ENCODE measurements around the gene WFDC8. TPM values are rescaled to one million over a fixed set of nuclear protein-coding genes. Genes with fewer than 3 reads are reported as not detected.
A peak's percentile ranks its signal among the peaks of the same experiment; 100 is the strongest.

The WFDC8 gene
- total RNA-seq, 1 experiment from 2014 or later, result not detected

- TF ChIP-seq JUN (CRISPR knock-in tag; IDR thresholded peaks at IDR 0.05) (no peak), IRF2 (CRISPR knock-in tag; IDR thresholded peaks at IDR 0.05; ENCODE audit: borderline replicate concordance, low read depth) (no peak), CDX4 (CRISPR knock-in tag; IDR thresholded peaks at IDR 0.05; ENCODE audit: borderline replicate concordance) (no peak), ZNF138 (CRISPR knock-in tag; conservative IDR thresholded peaks at IDR 0.05) (no peak)
Measured at GRCh38 chr20:45550765-45551164, 28.3 kb downstream of the WFDC8 start (continued).

GRCh38 chr20:45548410-45548809, 30.7 kb downstream of the WFDC8 start:
- ChIA-PET POLR2A (no interaction called here), CTCF (interaction anchor here (1.0 to 2.7 kb wide), 2 partner anchors 81 to 223 kb away, joined by 4 to 22 read pairs; partner anchors contain the start of gene WFDC10A)
- peaks cover 13% of the 10 kb centered on the region for H3K4me1 Mint-ChIP-seq
- 0 out of 2 replicates have a peak, but pooled peaks cover 9% of the 10 kb centered on the region for H3K36me3 Mint-ChIP-seq
- H3K27ac Mint-ChIP-seq, result no peak overlapping the region
- no peaks in the 10 kb centered on the region; the same call in 1 of the 2 replicates for H3K27me3 Mint-ChIP-seq (ENCODE audit: low read depth)
- DNase-seq (ENCODE audit: low spot score) (no peak), ATAC-seq (no peak)
- no peak overlapping the region for H3K4me3 Mint-ChIP-seq
- peaks cover 16% of the 10 kb centered on the region for H3K9me3 Mint-ChIP-seq
- TF ChIP-seq KAT7 (CRISPR knock-in tag; IDR thresholded peaks at IDR 0.05; ENCODE audit: borderline replicate concordance) (no peak), NR2C2 (CRISPR knock-in tag; IDR thresholded peaks at IDR 0.05) (no peak), ZNF121 (CRISPR knock-in tag; IDR thresholded peaks at IDR 0.05) (no peak), CREB1 (CRISPR knock-in tag; IDR thresholded peaks at IDR 0.05) (no peak)

- Mint-ChIP-seq H3K4me3 (no peak within 1 kb of the TSS), H3K27me3 (ENCODE audit: low read depth) (no peaks in the 10 kb centered on the region), H3K27ac (no peak within 1 kb of the TSS), H3K36me3 (0 out of 2 replicates have a peak, but pooled peaks cover 7% of the 10 kb centered on the region), H3K9me3 (peaks cover 9% of the 10 kb centered on the region), H3K4me1 (peaks cover 13% of the 10 kb centered on the region)
- CTCF ChIA-PET, result interaction anchor here (0.5 to 2.7 kb wide), 3 partner anchors 82 to 226 kb away, joined by 3 to 22 read pairs (median 4); partner anchors contain the start of gene WFDC10A
- no peak for TF ChIP-seq TEAD4 (CRISPR knock-in tag; IDR thresholded peaks at IDR 0.05)
- no peak for TF ChIP-seq ZNF138 (CRISPR knock-in tag; conservative IDR thresholded peaks at IDR 0.05)
- TF ChIP-seq ATF1 (CRISPR knock-in tag; IDR thresholded peaks at IDR 0.05), result no peak
- POLR2A ChIA-PET, result no interaction called here
- ATAC-seq (no peak), DNase-seq (ENCODE audit: low spot score) (no peak)
Measured at GRCh38 chr20:45547206-45547770, 31.8 kb downstream of the WFDC8 start, which contains the start of gene EPPIN. EPPIN (minus strand) TSS chr20:45547401; CDS start chr20:45547357, 44 bp downstream.

- ATAC-seq (peak; percentile 93), DNase-seq (ENCODE audit: low spot score) (peak; percentile 14)
- Mint-ChIP-seq H3K9me3 (peaks cover 12% of the 10 kb centered on the region), H3K4me1 (peaks cover 13% of the 10 kb centered on the region), H3K4me3 (no peak overlapping the region), H3K27ac (0 out of 2 replicates have a peak overlapping the region, but pooled peaks have one; percentile 9), H3K27me3 (ENCODE audit: low read depth) (no peaks in the 10 kb centered on the region), H3K36me3 (0 out of 2 replicates have a peak, but pooled peaks cover 3% of the 10 kb centered on the region)
- TF ChIP-seq EMX1 (CRISPR knock-in tag; IDR thresholded peaks at IDR 0.05) (no peak), MYBL2 (CRISPR knock-in tag; IDR thresholded peaks at IDR 0.05) (no peak), ZNF512 (CRISPR knock-in tag; IDR thresholded peaks at IDR 0.05; ENCODE audit: borderline replicate concordance) (no peak), PRDM15 (CRISPR knock-in tag; IDR thresholded peaks at IDR 0.05) (no peak), GRHL2 (CRISPR knock-in tag; IDR thresholded peaks at IDR 0.05; ENCODE audit: insufficient replicate concordance, severe bottlenecking) (no peak), RORB (CRISPR knock-in tag; IDR thresholded peaks at IDR 0.05) (no peak)
- ChIA-PET CTCF (interaction anchor here (0.6 to 1.9 kb wide), 6 partner anchors 11 to 326 kb away, joined by 3 to 79 read pairs (median 4); partner anchors contain the start of gene WFDC10A), POLR2A (interaction anchor here (0.6 kb wide), 1 partner anchor 225 kb away, joined by 3 read pairs; no protein-coding TSS in a partner anchor)
Measured at GRCh38 chr20:45545754-45546453, 33.2 kb downstream of the WFDC8 start.
